Smooth muscle cell of the brain vasculature (primary cell): ENCODE results near the gene ERAP2.
"Not testable (repeated sequence)": the region's sequence is repeated elsewhere in the genome, so short reads cannot be mapped to it uniquely, and the experiment has no call there.

Experiments used
- DNase-seq: peaks from one replicate; pipeline ENCODE4 v3.0.0-alpha.2; 2012; ENCODE audit warnings: low read depth, low spot score

ERAP2 gene

DNA sequence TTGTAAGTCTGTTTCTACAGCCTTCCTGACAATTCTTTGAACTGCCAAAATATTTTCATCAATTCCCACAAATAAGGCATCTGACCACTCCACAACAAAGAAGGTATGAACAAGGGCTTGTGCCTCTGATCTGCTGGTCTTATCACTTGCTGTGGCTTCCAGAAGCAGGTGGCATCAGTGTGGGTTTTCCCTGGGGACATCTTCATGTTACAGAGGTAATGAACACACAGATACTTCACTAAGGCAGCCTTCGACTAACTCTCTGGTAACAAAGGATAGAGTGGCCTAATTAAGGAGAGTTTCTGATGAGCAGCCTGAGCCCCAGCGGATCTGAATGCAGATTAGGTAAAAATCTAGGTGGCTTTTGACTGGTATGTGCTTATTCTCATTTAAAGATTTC is 15.2 kb upstream of the ERAP2 start:
- DNase-seq: no peak

GRCh38 chr5:96863114-96863513 is 13.2 kb upstream of the ERAP2 start:
- no peak for DNase-seq

DNA sequence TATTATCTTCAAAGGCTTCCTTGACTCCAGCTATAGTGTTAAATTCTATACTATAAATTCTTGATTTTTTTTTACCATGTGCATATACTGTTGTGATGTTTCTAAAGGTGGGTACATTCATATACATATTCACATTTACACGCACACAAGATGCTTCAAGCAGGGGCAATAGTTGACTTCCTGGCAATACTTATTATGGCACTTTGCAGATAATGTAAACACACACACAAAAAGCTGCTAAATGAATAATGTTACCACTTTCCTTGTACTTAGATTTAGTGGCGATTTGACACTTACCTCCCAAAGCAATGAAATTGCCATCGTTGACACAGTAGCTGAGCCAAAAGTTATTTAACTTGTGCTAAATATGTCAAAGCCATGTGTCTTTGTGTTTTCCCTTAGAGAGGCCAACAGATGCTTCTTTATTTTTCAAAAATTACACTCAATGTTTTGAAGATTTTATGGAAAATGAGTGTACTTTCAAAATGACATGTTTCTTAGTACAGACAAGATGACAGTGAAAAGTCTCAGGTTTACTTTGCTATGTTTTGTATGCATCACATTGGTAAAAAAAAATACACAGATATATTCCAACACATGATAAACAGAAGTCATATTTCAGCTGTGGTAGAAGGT is 12.2 kb upstream of the ERAP2 start:
- DNase-seq: no peak

DNA sequence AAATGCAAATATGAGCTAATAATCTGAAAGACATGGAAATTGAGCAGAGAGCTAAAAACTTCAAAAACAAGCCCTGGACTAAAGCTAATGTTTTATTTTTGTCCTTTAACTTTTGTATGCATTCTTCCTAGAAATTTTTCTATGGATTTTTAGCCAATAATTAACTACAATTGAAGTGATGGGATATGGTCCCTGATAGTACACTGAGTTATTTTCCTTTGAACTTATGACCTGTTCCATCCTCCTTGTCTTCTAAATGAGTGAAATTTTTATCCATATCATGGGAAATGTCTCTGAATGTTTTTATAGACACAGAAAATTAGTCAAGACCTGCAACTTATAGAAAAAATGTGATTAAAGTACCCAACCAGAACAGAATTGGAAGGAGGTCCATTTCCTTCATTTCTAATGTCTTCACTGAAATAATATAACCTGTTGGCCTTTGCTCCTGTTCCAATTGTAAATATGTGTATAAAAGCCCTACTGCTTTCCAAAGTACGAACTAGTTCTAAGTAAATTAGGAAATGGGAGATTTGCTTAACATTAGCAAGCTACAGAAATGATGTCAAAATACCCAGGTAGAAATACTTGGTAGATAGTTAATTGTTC is 11.3 kb upstream of the ERAP2 start:
- DNase-seq: no peak

- peak; percentile 36 for DNase-seq
These were observed 7.5 kb upstream of the ERAP2 start for GRCh38 chr5:96868603-96869371.

DNA sequence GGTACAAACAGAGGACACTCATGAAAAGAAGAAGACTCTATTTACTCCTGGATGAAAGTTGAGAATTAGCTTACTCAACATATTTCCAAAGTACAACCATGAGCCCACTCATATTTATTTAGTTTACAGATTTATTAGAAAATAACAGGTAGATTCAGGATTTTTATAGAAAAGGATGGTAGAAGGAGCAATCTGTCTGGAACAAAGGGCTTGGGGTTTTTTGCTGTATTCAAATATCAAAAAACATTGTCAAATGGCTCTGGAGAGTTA is 7.0 kb upstream of the ERAP2 start:
- no peak for DNase-seq

- DNase-seq: no peak
These were observed 5.9 kb upstream of the ERAP2 start for GRCh38 chr5:96870094-96871026.

DNA sequence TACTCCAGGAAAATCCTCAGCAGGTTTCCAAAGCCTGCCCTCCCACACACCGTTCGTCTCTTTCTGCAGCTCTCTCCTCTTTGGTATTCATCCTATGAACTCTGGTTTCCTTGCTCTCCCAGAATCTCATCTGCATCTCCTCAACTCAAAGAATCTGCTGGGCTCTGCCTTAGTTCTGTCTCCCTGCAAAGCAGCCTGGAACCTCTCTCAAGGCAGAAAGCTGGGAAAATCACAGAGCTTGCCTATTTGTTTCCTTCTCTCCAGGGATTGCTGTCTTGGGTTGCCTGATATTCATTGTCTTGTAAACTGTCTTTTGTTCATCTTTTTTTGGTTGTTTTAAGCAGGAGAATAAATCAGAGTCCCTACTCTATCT is 5.3 kb upstream of the ERAP2 start:
- no peak for DNase-seq

- DNase-seq: no peak
These were observed 4.6 kb upstream of the ERAP2 start for GRCh38 chr5:96871686-96872085.

GRCh38 chr5:96873449-96873848 is 2.9 kb upstream of the ERAP2 start:
- no peak for DNase-seq

- no peak for DNase-seq
These were observed 1.7 kb upstream of the ERAP2 start for GRCh38 chr5:96874631-96875030.

- DNase-seq: no peak
These were observed 459 bp upstream of the ERAP2 start for GRCh38 chr5:96875791-96876291.

- DNase-seq: not testable (repeated sequence)
These were observed 723 bp downstream of the ERAP2 start for GRCh38 chr5:96876977-96877469.

DNA sequence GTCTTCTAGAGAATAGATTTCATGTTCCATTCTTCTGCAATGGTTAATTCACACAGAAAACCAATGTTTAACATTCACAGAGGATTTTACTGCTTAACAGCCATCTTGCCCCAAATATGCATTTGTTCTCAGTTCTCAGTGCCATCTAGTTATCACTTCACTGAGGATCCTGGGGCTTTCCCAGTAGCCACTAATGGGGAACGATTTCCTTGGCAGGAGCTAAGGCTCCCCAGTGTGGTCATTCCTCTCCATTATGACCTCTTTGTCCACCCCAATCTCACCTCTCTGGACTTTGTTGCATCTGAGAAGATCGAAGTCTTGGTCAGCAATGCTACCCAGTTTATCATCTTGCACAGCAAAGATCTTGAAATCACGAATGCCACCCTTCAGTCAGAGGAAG is 3.4 kb downstream of the ERAP2 start:
- no peak for DNase-seq

- DNase-seq: no peak
These were observed 4.3 kb downstream of the ERAP2 start for GRCh38 chr5:96880444-96881164.

GRCh38 chr5:96881511-96882115 is 5.3 kb downstream of the ERAP2 start:
- no peak for DNase-seq

DNA sequence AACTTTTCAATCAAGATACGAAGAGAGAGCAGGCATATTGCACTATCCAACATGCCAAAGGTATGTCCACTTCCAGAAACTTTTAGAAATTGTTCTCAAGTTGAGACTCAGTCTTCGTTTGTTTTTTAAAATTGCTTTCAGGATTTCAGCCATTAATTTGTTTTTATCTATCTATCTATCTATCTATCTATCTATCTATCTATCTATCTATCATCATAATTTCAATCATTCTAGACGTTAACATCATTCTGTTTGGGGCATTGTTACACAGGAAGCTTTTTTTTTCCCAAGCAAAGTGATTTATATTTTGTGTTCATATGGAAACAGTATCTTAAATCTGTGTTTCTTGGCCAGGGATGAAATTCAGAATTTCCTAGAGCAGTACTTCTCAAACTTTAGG is 7.6 kb downstream of the ERAP2 start:
- DNase-seq: no peak

GRCh38 chr5:96884995-96885394 is 8.7 kb downstream of the ERAP2 start:
- DNase-seq: no peak

- DNase-seq: no peak
These were observed 9.4 kb downstream of the ERAP2 start for GRCh38 chr5:96885518-96886338.

- no peak for DNase-seq
These were observed 17.0 kb downstream of the ERAP2 start for GRCh38 chr5:96893342-96893741.
